ENCODE measurements around the gene BRWD1. TPM values are rescaled to one million over a fixed set of nuclear protein-coding genes. Genes with fewer than 3 reads are reported as not detected.

Gene BRWD1
- total RNA-seq, 4 donors from 2014 or later, result 60.3 to 74.4 (median 68.7) TPM

GRCh38 chr21:39348355-39349210 is 35.2 kb upstream of the BRWD1 start, which contains the start of gene HMGN1:
TSS of gene HMGN1 (minus strand) at chr21:39349088. CDS start at chr21:39348917, 171 bp downstream.
- TF ChIP-seq CTCF (IDR thresholded peaks at IDR 0.05; ENCODE audit: low read depth), result no peak

GRCh38 chr21:39348040-39348354 is 34.6 kb upstream of the BRWD1 start:
- TF ChIP-seq CTCF (IDR thresholded peaks at IDR 0.05; ENCODE audit: low read depth), result no peak

GRCh38 chr21:39347537-39347936 is 34.1 kb upstream of the BRWD1 start:
- TF ChIP-seq CTCF (IDR thresholded peaks at IDR 0.05; ENCODE audit: low read depth), result no peak

GRCh38 chr21:39346671-39347331 is 33.4 kb upstream of the BRWD1 start:
- no peak for TF ChIP-seq CTCF (IDR thresholded peaks at IDR 0.05; ENCODE audit: low read depth)

GRCh38 chr21:39346206-39346605 is 32.8 kb upstream of the BRWD1 start:
- TF ChIP-seq CTCF (IDR thresholded peaks at IDR 0.05; ENCODE audit: low read depth), result no peak

- TF ChIP-seq CTCF (IDR thresholded peaks at IDR 0.05; ENCODE audit: low read depth), result no peak
These were observed 32.0 kb upstream of the BRWD1 start for GRCh38 chr21:39345440-39345839.

GRCh38 chr21:39344848-39345247 is 31.4 kb upstream of the BRWD1 start:
- no peak for TF ChIP-seq CTCF (IDR thresholded peaks at IDR 0.05; ENCODE audit: low read depth)

Measured in subcutaneous adipose tissue (tissue), 4 donors.